ENCODE measurements around the gene FARS2. TPM values are rescaled to one million over a fixed set of nuclear protein-coding genes. Genes with fewer than 3 reads are reported as not detected.

Gene FARS2
- polyA plus RNA-seq, 2 donors = 5.0 to 10.5 TPM

- WGBS, 2 donors = 88 to 89% methylated on average over 16 of the region's 16 CpGs
- H3K4me3 ChIP-seq (ENCODE audit: low read depth in 1 of 2, low read length in 2 of 2) = no peak overlapping the region
- H3K27ac ChIP-seq (ENCODE audit: low read depth in 2 of 2, low read length in 1 of 2) = no peak overlapping the region
- H3K27me3 ChIP-seq (ENCODE audit: control insufficient read depth in 1 of 2, insufficient read depth in 2 of 2, low read length in 2 of 2) = no peaks in the 10 kb centered on the region
- peaks cover 0 to 3% of the 10 kb centered on the region in 2 donors for H3K9me3 ChIP-seq (ENCODE audit: control insufficient read depth in 2 of 2, insufficient read depth in 1 of 2, low read depth in 1 of 2, low read length in 1 of 2)
- no peaks in the 10 kb centered on the region for H3K36me3 ChIP-seq (ENCODE audit: control insufficient read depth in 2 of 2, insufficient read depth in 2 of 2, low read length in 1 of 2)
- H3K4me1 ChIP-seq (ENCODE audit: control insufficient read depth in 2 of 2, insufficient read depth in 2 of 2, low read length in 1 of 2) = no peaks in the 10 kb centered on the region
These were observed 375.1 kb downstream of the FARS2 start for GRCh38 chr6:5636210-5637030.

GRCh38 chr6:5637714-5638113 is 376.4 kb downstream of the FARS2 start:
- 88 to 90% methylated on average over 5 of the region's 5 CpGs for WGBS, 2 donors
- H3K4me3 ChIP-seq (ENCODE audit: low read depth in 1 of 2, low read length in 2 of 2) = no peak overlapping the region
- H3K36me3 ChIP-seq (ENCODE audit: control insufficient read depth in 2 of 2, insufficient read depth in 2 of 2, low read length in 1 of 2) = no peaks in the 10 kb centered on the region
- H3K4me1 ChIP-seq (ENCODE audit: control insufficient read depth in 2 of 2, insufficient read depth in 2 of 2, low read length in 1 of 2) = no peaks in the 10 kb centered on the region
- peaks cover 0 to 3% of the 10 kb centered on the region in 2 donors for H3K9me3 ChIP-seq (ENCODE audit: control insufficient read depth in 2 of 2, insufficient read depth in 1 of 2, low read depth in 1 of 2, low read length in 1 of 2)
- no peaks in the 10 kb centered on the region for H3K27me3 ChIP-seq (ENCODE audit: control insufficient read depth in 1 of 2, insufficient read depth in 2 of 2, low read length in 2 of 2)
- no peak overlapping the region for H3K27ac ChIP-seq (ENCODE audit: low read depth in 2 of 2, low read length in 1 of 2)

- no peaks in the 10 kb centered on the region for H3K27me3 ChIP-seq (ENCODE audit: control insufficient read depth in 1 of 2, insufficient read depth in 2 of 2, low read length in 2 of 2)
- no peaks in the 10 kb centered on the region for H3K4me1 ChIP-seq (ENCODE audit: control insufficient read depth in 2 of 2, insufficient read depth in 2 of 2, low read length in 1 of 2)
- peaks cover 0 to 3% of the 10 kb centered on the region in 2 donors for H3K9me3 ChIP-seq (ENCODE audit: control insufficient read depth in 2 of 2, insufficient read depth in 1 of 2, low read depth in 1 of 2, low read length in 1 of 2)
- H3K4me3 ChIP-seq (ENCODE audit: low read depth in 1 of 2, low read length in 2 of 2) = no peak overlapping the region
- 91 to 92% methylated on average over 8 of the region's 8 CpGs for WGBS, 2 donors
- no peaks in the 10 kb centered on the region for H3K36me3 ChIP-seq (ENCODE audit: control insufficient read depth in 2 of 2, insufficient read depth in 2 of 2, low read length in 1 of 2)
- no peak overlapping the region for H3K27ac ChIP-seq (ENCODE audit: low read depth in 2 of 2, low read length in 1 of 2)
These were observed 377.4 kb downstream of the FARS2 start for GRCh38 chr6:5638666-5639065.

- Histone ChIP-seq H3K4me1 (ENCODE audit: control insufficient read depth in 2 of 2, insufficient read depth in 2 of 2, low read length in 1 of 2) (no peaks in the 10 kb centered on the region), H3K4me3 (ENCODE audit: low read depth in 1 of 2, low read length in 2 of 2) (no peak overlapping the region), H3K27ac (ENCODE audit: low read depth in 2 of 2, low read length in 1 of 2) (no peak overlapping the region), H3K27me3 (ENCODE audit: control insufficient read depth in 1 of 2, insufficient read depth in 2 of 2, low read length in 2 of 2) (no peaks in the 10 kb centered on the region), H3K36me3 (ENCODE audit: control insufficient read depth in 2 of 2, insufficient read depth in 2 of 2, low read length in 1 of 2) (no peaks in the 10 kb centered on the region), H3K9me3 (ENCODE audit: control insufficient read depth in 2 of 2, insufficient read depth in 1 of 2, low read depth in 1 of 2, low read length in 1 of 2) (peaks cover 0 to 3% of the 10 kb centered on the region in 2 donors)
- WGBS, 2 donors = 92 to 94% methylated on average over 2 of the region's 2 CpGs
These were observed 377.9 kb downstream of the FARS2 start for GRCh38 chr6:5639193-5639592.

- peaks cover 0 to 2% of the 10 kb centered on the region in 2 donors for H3K4me1 ChIP-seq (ENCODE audit: control insufficient read depth in 2 of 2, insufficient read depth in 2 of 2, low read length in 1 of 2)
- H3K9me3 ChIP-seq (ENCODE audit: control insufficient read depth in 2 of 2, insufficient read depth in 1 of 2, low read depth in 1 of 2, low read length in 1 of 2) = peaks cover 0 to 3% of the 10 kb centered on the region in 2 donors
- H3K4me3 ChIP-seq (ENCODE audit: low read depth in 1 of 2, low read length in 2 of 2) = no peak overlapping the region
- H3K27me3 ChIP-seq (ENCODE audit: control insufficient read depth in 1 of 2, insufficient read depth in 2 of 2, low read length in 2 of 2) = no peaks in the 10 kb centered on the region
- WGBS, 2 donors = 96 to 100% methylated on average over 4 of the region's 4 CpGs
- H3K36me3 ChIP-seq (ENCODE audit: control insufficient read depth in 2 of 2, insufficient read depth in 2 of 2, low read length in 1 of 2) = no peaks in the 10 kb centered on the region
- H3K27ac ChIP-seq (ENCODE audit: low read depth in 2 of 2, low read length in 1 of 2) = no peak overlapping the region
These were observed 379.3 kb downstream of the FARS2 start for GRCh38 chr6:5640614-5641013.

- H3K27ac ChIP-seq (ENCODE audit: low read depth in 2 of 2, low read length in 1 of 2) = no peak overlapping the region
- no peak overlapping the region for H3K4me3 ChIP-seq (ENCODE audit: low read depth in 1 of 2, low read length in 2 of 2)
- peaks cover 0 to 3% of the 10 kb centered on the region in 2 donors for H3K9me3 ChIP-seq (ENCODE audit: control insufficient read depth in 2 of 2, insufficient read depth in 1 of 2, low read depth in 1 of 2, low read length in 1 of 2)
- 92 to 97% methylated on average over 4 of the region's 4 CpGs for WGBS, 2 donors
- no peaks in the 10 kb centered on the region for H3K27me3 ChIP-seq (ENCODE audit: control insufficient read depth in 1 of 2, insufficient read depth in 2 of 2, low read length in 2 of 2)
- H3K36me3 ChIP-seq (ENCODE audit: control insufficient read depth in 2 of 2, insufficient read depth in 2 of 2, low read length in 1 of 2) = no peaks in the 10 kb centered on the region
- peaks cover 0 to 2% of the 10 kb centered on the region in 2 donors for H3K4me1 ChIP-seq (ENCODE audit: control insufficient read depth in 2 of 2, insufficient read depth in 2 of 2, low read length in 1 of 2)
These were observed 383.3 kb downstream of the FARS2 start for GRCh38 chr6:5644523-5645185.

- WGBS, 2 donors = 75 to 80% methylated on average over 13 of the region's 13 CpGs
- Histone ChIP-seq H3K4me1 (ENCODE audit: control insufficient read depth in 2 of 2, insufficient read depth in 2 of 2, low read length in 1 of 2) (peaks cover 0 to 2% of the 10 kb centered on the region in 2 donors), H3K27ac (ENCODE audit: low read depth in 2 of 2, low read length in 1 of 2) (no peak overlapping the region)
These were observed 384.3 kb downstream of the FARS2 start for GRCh38 chr6:5645328-5646290.

GRCh38 chr6:5652406-5653137 is 391.3 kb downstream of the FARS2 start:
- Histone ChIP-seq H3K36me3 (ENCODE audit: control insufficient read depth in 2 of 2, insufficient read depth in 2 of 2, low read length in 1 of 2) (peaks cover 0 to 6% of the 10 kb centered on the region in 2 donors), H3K4me1 (ENCODE audit: control insufficient read depth in 2 of 2, insufficient read depth in 2 of 2, low read length in 1 of 2) (no peaks in the 10 kb centered on the region), H3K27me3 (ENCODE audit: control insufficient read depth in 1 of 2, insufficient read depth in 2 of 2, low read length in 2 of 2) (no peaks in the 10 kb centered on the region), H3K9me3 (ENCODE audit: control insufficient read depth in 2 of 2, insufficient read depth in 1 of 2, low read depth in 1 of 2, low read length in 1 of 2) (no peaks in the 10 kb centered on the region), H3K27ac (ENCODE audit: low read depth in 2 of 2, low read length in 1 of 2) (no peak overlapping the region), H3K4me3 (ENCODE audit: low read depth in 1 of 2, low read length in 2 of 2) (no peak overlapping the region)
- 95 to 96% methylated on average over 17 of the region's 17 CpGs for WGBS, 2 donors

More at GRCh38 chr6:5645328-5646290, 384.3 kb downstream of the FARS2 start:
- Histone ChIP-seq H3K36me3 (ENCODE audit: control insufficient read depth in 2 of 2, insufficient read depth in 2 of 2, low read length in 1 of 2) (no peaks in the 10 kb centered on the region), H3K9me3 (ENCODE audit: control insufficient read depth in 2 of 2, insufficient read depth in 1 of 2, low read depth in 1 of 2, low read length in 1 of 2) (no peaks in the 10 kb centered on the region), H3K4me3 (ENCODE audit: low read depth in 1 of 2, low read length in 2 of 2) (no peak overlapping the region), H3K27me3 (ENCODE audit: control insufficient read depth in 1 of 2, insufficient read depth in 2 of 2, low read length in 2 of 2) (no peaks in the 10 kb centered on the region)

All from esophagus (tissue), 2 donors.